SU-DHL-6 (cell line): ENCODE data around the gene GRIN2D.

ENCODE experiments used
- H2AFZ ChIP-seq: fragments of 200-600 bp; sonication (generic); 2 replicates; pipeline ENCODE4 v1.6.1; 2014; ENCODE audit warnings: low read depth, mild to moderate bottlenecking, moderate library complexity, mixed read lengths, antibody characterized with exemption, low read length; ENCODE audit not compliant: severe bottlenecking
- H3F3A ChIP-seq: fragments of 200-600 bp; shearing (Covaris generic); 2 replicates; pipeline ENCODE4 v1.6.0; 2016; ENCODE audit warnings: antibody characterized with exemption, mild to moderate bottlenecking; ENCODE audit not compliant: insufficient read depth
- H3K27ac ChIP-seq: fragments of 200-600 bp; sonication (generic); 2 replicates; pipeline ENCODE4 v1.5.1; 2016; ENCODE audit warnings: low read depth, mild to moderate bottlenecking, low read length, moderate library complexity, mixed read lengths
- H3K27me3 ChIP-seq: fragments of 200-600 bp; sonication (generic), shearing (Covaris generic); 2 replicates; pipeline ENCODE4 v1.6.0; 2014; ENCODE audit warnings: mild to moderate bottlenecking, low read length
- H3K36me3 ChIP-seq: fragments of 200-600 bp; sonication (generic); 2 replicates; pipeline ENCODE4 v1.6.1; 2014; ENCODE audit warnings: mild to moderate bottlenecking, low read length, mixed read lengths
- H3K4me2 ChIP-seq: fragments of 300-600, 200-600 bp; shearing (Covaris generic), sonication (generic); 2 replicates; pipeline ENCODE4 v1.6.0; 2014; ENCODE audit warnings: low read length, low read depth, mild to moderate bottlenecking; ENCODE audit not compliant: poor library complexity, severe bottlenecking
- H3K4me3 ChIP-seq: fragments of 200-600 bp; sonication (generic); 2 replicates; pipeline ENCODE4 v1.5.1; 2014; ENCODE audit warnings: antibody characterized with exemption, low read length, mild to moderate bottlenecking, mixed read lengths; ENCODE audit not compliant: insufficient read depth, poor library complexity, severe bottlenecking
- H3K79me2 ChIP-seq: fragments of 200-600 bp; sonication (generic); 2 replicates; pipeline ENCODE4 v1.6.1; 2014; ENCODE audit warnings: mild to moderate bottlenecking, low read length, moderate library complexity; ENCODE audit not compliant: insufficient read depth
- H3K9ac ChIP-seq: fragments of 200-600 bp; sonication (generic); 2 replicates; pipeline ENCODE4 v1.7.0; 2014; ENCODE audit warnings: mild to moderate bottlenecking, low read length
- H3K9me2 ChIP-seq: fragments of 200-600 bp; sonication (generic); replicated peaks from 2 replicates; pipeline ENCODE4 v1.6.1; 2014; ENCODE audit warnings: low read length; ENCODE audit not compliant: insufficient read depth
- H3K9me3 ChIP-seq: fragments of 200-600 bp; sonication (generic); 2 replicates; pipeline ENCODE4 v1.6.1; 2014; ENCODE audit warnings: low read length, mixed read lengths; ENCODE audit not compliant: insufficient read depth
- H4K20me1 ChIP-seq: fragments of 200-600 bp; sonication (generic); 2 replicates; pipeline ENCODE4 v1.6.1; 2014; ENCODE audit warnings: low read depth, mild to moderate bottlenecking, antibody characterized with exemption, low read length, moderate library complexity, mixed read lengths
- EZH2phosphoT487 ChIP-seq: fragments of 200-600 bp; sonication (generic), shearing (Covaris generic); conservative IDR thresholded peaks from 2 replicates; pipeline ENCODE4 v1.6.1; 2018; ENCODE audit warnings: mild to moderate bottlenecking, antibody characterized with exemption, low read length, moderate library complexity, mixed read lengths
- TF ChIP-seq, protein P1 (sequence below): fragments of 200-600 bp; sonication (generic); IDR thresholded peaks from one replicate; pipeline ENCODE4 v1.5.1; 2017; ENCODE audit warnings: antibody characterized with exemption, mild to moderate bottlenecking, low read length, moderate library complexity; ENCODE audit not compliant: insufficient read depth, poor library complexity, severe bottlenecking

Gene GRIN2D

DNA sequence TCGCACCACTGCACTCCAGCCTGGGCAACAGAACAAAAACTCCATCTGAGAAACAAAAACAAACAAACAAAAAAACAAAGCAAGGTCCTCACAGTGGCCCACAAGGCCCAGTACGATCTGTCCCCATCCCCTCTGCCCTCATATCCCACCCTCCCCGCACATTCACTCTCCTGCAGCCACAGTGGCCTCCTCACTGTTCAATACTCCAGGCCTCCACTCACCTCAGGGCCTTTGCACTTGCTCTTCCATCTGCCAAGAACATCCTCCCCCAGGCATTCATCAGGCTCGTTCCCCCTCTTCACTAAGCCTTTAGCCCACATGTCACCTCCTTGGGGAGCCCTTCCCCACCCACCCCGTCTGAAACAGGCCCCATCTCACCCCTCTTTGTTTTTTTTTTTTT, 34.3 kb upstream of the GRIN2D start:
- Histone ChIP-seq H3K9ac (no peak overlapping the region), H3K4me2 (no peak overlapping the region), H3K27ac (no peak overlapping the region), H3K79me2 (no peaks in the 10 kb centered on the region), H3K9me2 (no peaks in the 10 kb centered on the region), H2AFZ (no peak overlapping the region), H3K36me3 (no peaks in the 10 kb centered on the region), H3K27me3 (no peaks in the 10 kb centered on the region), H3F3A (peaks cover 4% of the 10 kb centered on the region; the same call in 1 of the 2 replicates), H4K20me1 (no peaks in the 10 kb centered on the region), H3K4me3 (no peak overlapping the region), H3K9me3 (no peaks in the 10 kb centered on the region)
- TF ChIP-seq, protein P1, sequence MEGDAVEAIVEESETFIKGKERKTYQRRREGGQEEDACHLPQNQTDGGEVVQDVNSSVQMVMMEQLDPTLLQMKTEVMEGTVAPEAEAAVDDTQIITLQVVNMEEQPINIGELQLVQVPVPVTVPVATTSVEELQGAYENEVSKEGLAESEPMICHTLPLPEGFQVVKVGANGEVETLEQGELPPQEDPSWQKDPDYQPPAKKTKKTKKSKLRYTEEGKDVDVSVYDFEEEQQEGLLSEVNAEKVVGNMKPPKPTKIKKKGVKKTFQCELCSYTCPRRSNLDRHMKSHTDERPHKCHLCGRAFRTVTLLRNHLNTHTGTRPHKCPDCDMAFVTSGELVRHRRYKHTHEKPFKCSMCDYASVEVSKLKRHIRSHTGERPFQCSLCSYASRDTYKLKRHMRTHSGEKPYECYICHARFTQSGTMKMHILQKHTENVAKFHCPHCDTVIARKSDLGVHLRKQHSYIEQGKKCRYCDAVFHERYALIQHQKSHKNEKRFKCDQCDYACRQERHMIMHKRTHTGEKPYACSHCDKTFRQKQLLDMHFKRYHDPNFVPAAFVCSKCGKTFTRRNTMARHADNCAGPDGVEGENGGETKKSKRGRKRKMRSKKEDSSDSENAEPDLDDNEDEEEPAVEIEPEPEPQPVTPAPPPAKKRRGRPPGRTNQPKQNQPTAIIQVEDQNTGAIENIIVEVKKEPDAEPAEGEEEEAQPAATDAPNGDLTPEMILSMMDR, result no peak
- no peak for TF ChIP-seq EZH2phosphoT487

DNA sequence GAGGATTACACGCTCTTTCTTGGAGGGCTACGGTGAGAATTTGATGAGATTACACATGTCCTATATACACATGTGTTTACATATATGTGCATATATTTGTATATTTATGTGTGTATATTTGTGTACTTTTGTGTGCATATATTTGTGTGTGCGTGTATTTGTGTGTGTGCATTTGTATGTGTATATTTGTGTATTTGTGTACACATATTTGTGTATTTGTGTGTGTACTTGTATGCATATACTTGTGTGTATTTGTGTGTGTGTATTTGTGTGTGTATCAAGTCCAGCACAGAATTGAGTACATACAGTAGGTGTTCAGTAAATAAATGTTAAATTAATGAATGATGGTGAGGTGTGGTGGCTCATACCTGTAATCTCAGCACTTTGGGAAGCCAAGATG, 31.6 kb upstream of the GRIN2D start:
- Histone ChIP-seq H3F3A (peaks cover 4% of the 10 kb centered on the region; the same call in 1 of the 2 replicates), H3K4me2 (no peak overlapping the region), H3K9me3 (no peaks in the 10 kb centered on the region), H3K79me2 (no peaks in the 10 kb centered on the region), H3K36me3 (no peaks in the 10 kb centered on the region), H3K9me2 (no peaks in the 10 kb centered on the region), H3K27ac (no peak overlapping the region), H2AFZ (no peak overlapping the region), H3K27me3 (no peaks in the 10 kb centered on the region), H3K4me3 (no peak overlapping the region), H4K20me1 (no peaks in the 10 kb centered on the region), H3K9ac (no peak overlapping the region)
- TF ChIP-seq, protein P1, result no peak
- no peak for TF ChIP-seq EZH2phosphoT487

DNA sequence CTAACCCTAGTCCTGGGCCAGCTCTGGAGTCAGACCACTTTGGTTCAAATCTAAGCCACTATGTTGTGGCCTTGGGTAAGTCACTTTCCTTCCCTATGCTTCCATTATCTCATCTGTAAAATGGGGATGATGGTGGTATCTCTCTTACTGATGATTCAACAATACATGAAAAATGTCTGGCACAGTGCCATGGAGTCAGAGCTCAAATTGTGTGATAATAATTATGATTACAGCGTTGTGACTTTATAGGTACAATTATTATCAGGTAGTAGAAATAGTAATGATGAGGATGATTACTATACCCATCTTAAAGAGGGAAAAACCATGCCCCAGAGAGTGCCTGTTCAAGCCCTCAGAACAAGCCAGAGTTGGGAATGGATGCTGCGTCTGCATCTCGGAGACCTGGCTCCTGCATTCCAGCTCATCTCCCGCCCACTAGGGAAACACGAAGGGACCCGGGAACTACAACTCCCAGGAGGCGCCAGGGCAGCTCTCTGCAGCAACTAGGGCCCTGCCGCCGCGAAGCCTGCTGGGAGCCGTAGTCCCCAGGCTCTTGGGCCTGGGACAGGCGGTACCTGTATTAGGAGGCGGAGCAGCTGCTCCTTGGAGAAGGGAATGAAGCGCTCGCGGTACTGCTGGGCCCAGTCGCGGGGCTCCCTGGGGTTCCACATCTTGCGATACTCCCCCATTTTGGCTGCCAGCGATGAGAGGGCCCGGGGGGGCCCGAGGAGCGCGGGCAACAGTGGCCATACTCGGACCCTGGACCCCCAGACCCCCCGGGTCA, 30.6 kb upstream of the GRIN2D start:
- no peak for TF ChIP-seq EZH2phosphoT487
- TF ChIP-seq, protein P1, result no peak
- Histone ChIP-seq H3K9ac (peak overlapping the region; percentile 88), H3K79me2 (no peaks in the 10 kb centered on the region), H3K36me3 (no peaks in the 10 kb centered on the region), H3F3A (peaks cover 4% of the 10 kb centered on the region; the same call in 1 of the 2 replicates), H3K4me2 (peak overlapping the region; percentile 86), H3K9me3 (no peaks in the 10 kb centered on the region), H3K27ac (peak overlapping the region; percentile 81), H2AFZ (peak overlapping the region; percentile 39), H3K9me2 (no peaks in the 10 kb centered on the region), H3K4me3 (peak overlapping the region; percentile 68), H4K20me1 (no peaks in the 10 kb centered on the region), H3K27me3 (no peaks in the 10 kb centered on the region)
